T-helper 1 cell treated with Interleukin-12 subunit alpha and Interleukin-12 subunit beta and Interleukin-4 antibody, amounts not matched to agents 30 ng/mL and 1 ng/mL, for 36 hours (primary cell): ENCODE data around the gene WASHC2A. TPM values are rescaled to one million over a fixed set of nuclear protein-coding genes. Genes with fewer than 3 reads are reported as not detected.
"Not testable (repeated sequence)": the region's sequence is repeated elsewhere in the genome, so short reads cannot be mapped to it uniquely, and the experiment has no call there.

ENCODE experiments used
- intact Hi-C: fragments of 100-400 bp; cut with micrococcal nuclease; formaldehyde crosslinking; loops from one replicate; pipeline ENCODE4 v1.15.1; 2024
- total RNA-seq: library from RNA; stranded (reverse); gene quantifications from 2 replicates; pipeline ENCODE4 v1.2.3, GENCODE V29; 2022

Gene WASHC2A
- total RNA-seq, 1 donor from 2014 or later: 44.8 TPM

DNA sequence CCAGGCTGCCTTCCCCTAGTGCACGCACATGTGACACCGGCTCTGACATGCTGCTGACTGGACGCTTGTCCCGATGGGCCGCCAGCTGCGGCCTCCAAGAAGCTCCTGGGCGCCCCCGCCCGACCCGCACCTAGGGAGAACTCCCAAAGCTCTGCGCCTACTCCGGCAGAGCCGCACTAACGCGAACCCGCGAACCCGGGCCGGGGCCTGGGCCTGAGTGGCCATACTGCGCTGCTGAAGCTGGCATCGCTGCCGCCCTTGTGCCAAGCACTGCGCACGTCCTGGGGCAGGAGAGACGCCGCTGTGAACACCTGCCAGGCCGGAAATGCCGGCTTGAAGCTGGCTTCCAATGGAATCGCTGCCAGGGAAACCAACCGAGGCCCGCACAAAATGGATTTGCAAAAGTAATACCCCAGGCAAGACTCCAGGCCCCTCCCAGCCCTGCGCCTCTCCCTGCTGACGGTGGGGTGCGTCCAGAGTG is 85.1 kb downstream of the WASHC2A start:
- intact Hi-C loops: no loop called here

DNA sequence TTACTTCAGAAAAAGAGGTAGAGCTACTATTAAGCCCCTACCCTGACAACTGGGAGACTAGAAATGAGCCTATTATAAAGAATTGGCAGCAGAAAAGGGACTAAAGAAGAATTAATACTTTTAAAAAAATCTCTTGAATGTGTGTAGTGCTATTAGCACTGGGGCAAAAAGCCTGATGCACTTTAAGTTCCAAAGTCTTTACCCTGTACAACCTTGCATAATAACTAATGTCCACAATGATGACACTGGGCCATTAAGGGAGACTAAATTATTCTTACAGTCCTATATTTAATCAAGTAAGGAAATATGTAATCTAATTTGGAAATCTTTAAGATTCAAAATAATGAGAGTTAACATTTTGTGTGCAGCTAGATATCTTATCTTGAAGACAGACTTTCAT is 90.1 kb downstream of the WASHC2A start:
- intact Hi-C loops: not testable (repeated sequence)

DNA sequence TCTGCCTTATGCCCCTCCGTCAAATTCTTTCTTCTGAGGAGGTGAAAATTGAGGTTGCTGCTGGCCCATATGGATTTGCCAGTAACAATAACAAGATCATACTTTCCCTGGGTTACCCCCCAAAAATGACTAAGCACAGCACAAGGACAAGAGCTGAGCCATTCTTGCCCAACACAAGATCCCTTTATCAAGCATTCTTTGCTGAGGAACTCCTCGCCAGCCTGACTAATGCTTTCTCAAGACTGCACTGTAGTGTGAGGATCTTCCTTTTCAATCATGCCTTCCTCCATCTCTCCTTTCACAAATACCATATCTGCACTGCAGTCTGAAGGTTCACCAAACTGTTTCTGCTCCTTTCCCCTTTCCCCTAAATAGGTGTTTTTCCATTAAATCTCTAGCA is 92.1 kb downstream of the WASHC2A start:
- intact Hi-C loops: not testable (repeated sequence)

DNA sequence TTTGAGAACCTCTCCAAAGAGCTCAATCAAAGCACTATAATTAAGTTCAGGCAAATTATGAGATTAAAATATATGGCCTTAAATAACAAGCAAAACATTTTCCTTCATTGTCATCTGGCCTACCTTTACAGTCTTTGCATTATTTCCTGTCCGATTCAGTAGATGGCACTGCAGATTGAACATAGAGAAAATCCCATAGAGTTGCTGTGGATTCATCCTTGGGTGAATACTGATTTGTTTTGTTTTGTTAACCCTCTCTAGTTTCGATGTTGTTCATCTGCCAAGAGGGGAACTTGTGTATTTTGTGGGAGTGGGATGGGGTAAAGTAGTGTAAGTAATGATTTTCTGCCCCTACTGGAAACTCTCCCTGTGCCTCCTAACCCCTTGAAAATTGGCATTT is 97.3 kb downstream of the WASHC2A start:
- intact Hi-C loops: not testable (repeated sequence)

DNA sequence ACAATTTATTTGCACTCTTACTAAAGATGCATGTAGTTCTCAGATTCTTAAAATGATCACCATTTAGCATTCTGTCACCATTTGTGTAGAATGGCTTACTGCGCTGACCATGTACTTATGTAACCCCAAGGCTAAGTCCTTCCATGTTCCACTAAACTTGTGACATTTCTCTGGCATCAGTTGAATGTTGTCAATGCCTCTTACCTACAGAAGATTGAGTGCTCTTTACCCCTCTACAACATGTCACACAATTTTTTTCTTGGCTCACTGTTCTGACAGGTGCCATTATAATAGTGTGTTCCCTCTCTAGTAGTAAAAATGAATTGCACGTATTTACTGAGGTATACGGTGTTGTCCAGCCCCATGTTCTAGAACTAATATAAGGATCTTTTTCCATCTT is 100.1 kb downstream of the WASHC2A start:
- intact Hi-C loops: not testable (repeated sequence)

DNA sequence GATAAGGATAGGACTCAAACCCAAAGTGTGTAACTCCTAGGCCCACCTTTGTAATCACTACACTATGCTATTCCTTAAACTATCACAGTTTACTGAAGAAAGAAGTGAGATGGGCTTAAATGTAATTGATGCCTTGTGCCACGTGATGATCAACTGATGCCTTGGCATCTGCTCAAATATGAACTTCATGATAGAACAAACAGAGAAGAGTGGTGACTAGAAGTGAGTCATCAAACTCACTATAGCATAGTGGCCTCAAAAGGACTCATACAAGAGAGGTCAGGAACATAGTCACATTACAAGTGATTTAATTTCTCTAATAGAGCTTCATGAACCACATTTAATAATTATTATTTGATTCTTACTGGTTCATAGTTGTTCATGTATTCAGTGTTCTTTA is 101.8 kb downstream of the WASHC2A start:
- intact Hi-C loops: not testable (repeated sequence)

DNA sequence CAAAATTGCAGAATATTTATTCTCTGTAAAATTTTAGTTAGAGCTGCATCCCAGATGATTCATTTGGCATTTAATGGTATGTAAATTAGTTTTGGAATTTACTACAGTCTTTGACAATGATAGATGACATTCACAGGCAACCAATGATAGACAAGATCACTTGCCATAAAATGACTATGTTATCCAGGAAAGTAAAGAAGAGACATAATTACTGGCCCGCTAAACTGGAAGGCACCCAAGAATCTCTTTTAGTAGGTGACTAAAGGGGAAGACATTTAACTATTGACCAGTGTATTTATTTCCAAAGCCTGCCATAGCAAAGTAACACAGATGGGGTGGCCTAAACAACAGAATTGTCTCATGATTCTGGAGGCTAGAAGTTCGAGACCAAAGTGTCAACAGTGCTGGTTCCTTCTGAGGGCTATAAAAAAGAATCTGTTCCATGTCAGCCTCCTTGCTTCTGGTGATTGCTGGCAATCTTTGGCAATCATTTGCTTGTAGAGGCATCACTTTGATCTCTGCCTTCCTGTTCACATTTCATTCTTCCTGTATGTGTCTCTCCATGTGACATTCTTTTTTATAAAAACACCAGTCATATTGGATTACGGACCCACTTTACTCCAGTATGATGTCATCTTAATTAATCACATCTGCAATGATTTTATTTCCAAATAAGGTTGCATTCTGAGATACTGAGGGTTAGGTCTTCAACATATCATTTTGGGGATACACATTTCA is 107.2 kb downstream of the WASHC2A start:
- intact Hi-C loops: not testable (repeated sequence)

Other genes starting within 250 kb of the WASHC2A start
- gene PARG, start 125.9 kb upstream of the WASHC2A start, total RNA-seq: 33.2 and 33.3 TPM in 2 replicates
- 21.8 and 23.5 TPM in 2 replicates for gene TIMM23B, start 125.9 kb upstream of the WASHC2A start, total RNA-seq
- 20.9 TPM in 2 replicates for gene AGAP6, start 79.5 kb upstream of the WASHC2A start, total RNA-seq
- 2.0 and 2.3 TPM in 2 replicates for gene ASAH2, start 183.6 kb downstream of the WASHC2A start, total RNA-seq